Retina (tissue), 1 donor: Measurements from ENCODE around the gene TCOF1.

Experiments
- DNase-seq: peaks from one replicate; pipeline ENCODE4 v3.0.0-alpha.2; 2016

TCOF1 gene

GRCh38 chr5:150352244-150353031 is 5.1 kb upstream of the TCOF1 start:
- no peak for DNase-seq

- DNase-seq, result no peak
Measured at GRCh38 chr5:150353032-150353675, 4.3 kb upstream of the TCOF1 start.

- DNase-seq, result no peak
Measured at GRCh38 chr5:150355791-150356190, 1.7 kb upstream of the TCOF1 start.

- no peak for DNase-seq
Measured at GRCh38 chr5:150356575-150357294, 762 bp upstream of the TCOF1 start.

GRCh38 chr5:150358261-150359095 is 981 bp downstream of the TCOF1 start:
- DNase-seq, result no peak

GRCh38 chr5:150361301-150361700 is 3.8 kb downstream of the TCOF1 start:
- DNase-seq, result no peak

GRCh38 chr5:150363185-150363584 is 5.7 kb downstream of the TCOF1 start:
- no peak for DNase-seq

GRCh38 chr5:150364004-150364403 is 6.5 kb downstream of the TCOF1 start:
- no peak for DNase-seq

- DNase-seq, result no peak
Measured at GRCh38 chr5:150368526-150368925, 11.0 kb downstream of the TCOF1 start.

- DNase-seq, result no peak
Measured at GRCh38 chr5:150372639-150373038, 15.1 kb downstream of the TCOF1 start.

- no peak for DNase-seq
Measured at GRCh38 chr5:150374651-150375050, 17.2 kb downstream of the TCOF1 start.

GRCh38 chr5:150376799-150377771 is 19.6 kb downstream of the TCOF1 start:
- DNase-seq, result no peak

GRCh38 chr5:150377964-150378694 is 20.6 kb downstream of the TCOF1 start:
- DNase-seq, result no peak

- no peak for DNase-seq
Measured at GRCh38 chr5:150384701-150385100, 27.2 kb downstream of the TCOF1 start.

- DNase-seq, result no peak
Measured at GRCh38 chr5:150386024-150386855, 28.7 kb downstream of the TCOF1 start.

GRCh38 chr5:150389531-150390266 is 32.2 kb downstream of the TCOF1 start:
- no peak for DNase-seq

- no peak for DNase-seq
Measured at GRCh38 chr5:150391064-150391834, 33.8 kb downstream of the TCOF1 start.

GRCh38 chr5:150391986-150392385 is 34.5 kb downstream of the TCOF1 start:
- DNase-seq, result no peak
